Measurements from ENCODE around the gene TMEM141. TPM values are rescaled to one million over a fixed set of nuclear protein-coding genes. Genes with fewer than 3 reads are reported as not detected.
"Not testable (repeated sequence)": the region's sequence is repeated elsewhere in the genome, so short reads cannot be mapped to it uniquely, and the experiment has no call there.

Gene TMEM141
- total RNA-seq, 1 donor from 2014 or later = 10.9 TPM

DNA sequence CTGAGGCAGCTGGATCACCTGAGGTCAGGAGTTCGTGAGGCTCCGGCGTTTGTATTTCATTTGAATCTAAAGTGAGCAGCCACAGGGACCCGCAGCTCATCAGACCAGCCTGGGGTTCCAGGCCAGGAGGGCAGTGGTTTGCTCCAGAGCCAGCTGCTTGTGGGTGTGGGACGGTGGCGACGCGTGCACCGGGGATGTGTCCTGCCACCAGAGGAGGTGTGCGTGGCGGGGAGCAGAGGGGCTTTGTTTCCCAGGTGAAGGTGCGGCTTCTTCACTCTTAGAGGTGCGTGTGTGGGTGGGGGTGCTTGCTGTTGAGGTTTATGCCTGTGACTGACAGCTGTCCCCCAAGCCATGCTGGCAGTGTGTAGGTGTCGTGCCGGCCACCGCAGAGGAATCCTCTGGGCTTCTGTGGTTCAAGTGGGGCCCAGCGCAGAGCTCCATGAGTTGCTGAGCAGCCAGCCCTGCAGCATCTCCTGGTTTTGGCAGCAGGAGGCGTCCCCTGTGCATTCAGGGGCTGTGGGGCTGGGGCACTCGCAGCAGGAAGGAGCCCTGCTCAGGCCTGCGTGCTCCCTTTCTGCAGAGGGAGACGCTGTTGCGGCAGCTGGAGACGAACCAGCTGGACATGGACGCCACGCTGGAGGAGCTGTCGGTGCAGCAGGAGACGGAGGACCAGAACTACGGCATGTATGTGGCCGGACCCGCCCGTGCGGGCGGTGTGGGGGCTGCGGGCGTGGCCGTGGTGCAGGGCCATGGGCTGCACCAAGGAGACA lies 44.2 kb downstream of the TMEM141 start:
- no peaks in the 10 kb centered on the region for H3K27me3 ChIP-seq
- intact Hi-C loops (cut with DNase I) = no loop called here
- H3K4me3 ChIP-seq = no peak overlapping the region
- peaks cover 36 to 72% of the 10 kb centered on the region in 2 donors for H3K36me3 ChIP-seq
- no peaks in the 10 kb centered on the region for H3K9me3 ChIP-seq
- TF ChIP-seq, protein P1, sequence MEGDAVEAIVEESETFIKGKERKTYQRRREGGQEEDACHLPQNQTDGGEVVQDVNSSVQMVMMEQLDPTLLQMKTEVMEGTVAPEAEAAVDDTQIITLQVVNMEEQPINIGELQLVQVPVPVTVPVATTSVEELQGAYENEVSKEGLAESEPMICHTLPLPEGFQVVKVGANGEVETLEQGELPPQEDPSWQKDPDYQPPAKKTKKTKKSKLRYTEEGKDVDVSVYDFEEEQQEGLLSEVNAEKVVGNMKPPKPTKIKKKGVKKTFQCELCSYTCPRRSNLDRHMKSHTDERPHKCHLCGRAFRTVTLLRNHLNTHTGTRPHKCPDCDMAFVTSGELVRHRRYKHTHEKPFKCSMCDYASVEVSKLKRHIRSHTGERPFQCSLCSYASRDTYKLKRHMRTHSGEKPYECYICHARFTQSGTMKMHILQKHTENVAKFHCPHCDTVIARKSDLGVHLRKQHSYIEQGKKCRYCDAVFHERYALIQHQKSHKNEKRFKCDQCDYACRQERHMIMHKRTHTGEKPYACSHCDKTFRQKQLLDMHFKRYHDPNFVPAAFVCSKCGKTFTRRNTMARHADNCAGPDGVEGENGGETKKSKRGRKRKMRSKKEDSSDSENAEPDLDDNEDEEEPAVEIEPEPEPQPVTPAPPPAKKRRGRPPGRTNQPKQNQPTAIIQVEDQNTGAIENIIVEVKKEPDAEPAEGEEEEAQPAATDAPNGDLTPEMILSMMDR (IDR thresholded peaks at IDR 0.05) = no peak
- no peaks in the 10 kb centered on the region for H3K4me1 ChIP-seq
- no peak overlapping the region for H3K27ac ChIP-seq
- DNase-seq (ENCODE audit: low spot score in 2 of 2) = no peak

DNA sequence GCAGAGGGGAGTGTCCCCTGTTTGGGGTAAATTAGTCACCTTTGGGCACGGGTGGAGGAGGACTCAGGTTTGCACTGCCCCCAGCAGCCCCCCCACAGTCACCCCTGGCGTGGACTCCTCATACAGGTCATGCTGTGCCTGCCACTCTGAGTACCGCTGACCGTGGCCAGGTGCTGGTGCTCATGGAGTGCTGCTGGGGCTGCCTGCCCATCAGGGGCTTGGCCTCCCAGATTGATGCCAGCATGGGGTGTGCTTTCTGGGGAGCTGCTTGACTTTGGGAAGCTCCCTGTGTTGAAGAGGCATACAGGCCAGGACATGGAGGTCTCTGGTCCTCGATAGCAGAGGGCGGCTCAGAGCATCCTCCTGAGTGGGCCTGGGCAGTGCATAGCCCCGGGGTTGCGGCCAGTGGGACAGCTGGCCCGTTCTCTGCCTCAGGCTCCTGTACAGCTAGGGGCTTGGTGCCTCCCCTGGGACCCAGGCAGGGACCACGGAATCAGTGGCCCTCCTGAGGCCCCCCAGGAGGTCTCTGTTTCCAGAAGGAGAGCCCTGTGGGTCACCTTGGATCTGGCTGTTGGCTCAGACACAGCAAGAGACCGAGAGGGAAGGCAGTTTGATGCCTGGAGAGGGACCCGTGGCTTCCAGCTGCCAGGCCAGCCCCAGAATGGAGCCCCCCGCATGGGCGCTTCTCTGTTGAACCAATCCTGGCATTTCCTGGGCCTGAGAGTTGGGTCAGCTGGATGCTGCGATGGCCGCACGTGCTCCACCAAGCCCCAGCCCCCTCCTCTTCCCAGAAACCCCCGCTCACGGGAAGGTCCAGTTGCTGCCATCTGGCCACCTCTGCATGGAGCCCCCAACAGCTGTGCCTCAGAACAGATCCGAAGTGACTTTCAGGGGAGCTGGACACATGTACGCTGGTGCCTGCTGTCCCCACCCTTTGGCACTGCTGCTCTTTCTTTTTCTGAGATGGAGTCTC lies 45.1 kb downstream of the TMEM141 start:
- no peaks in the 10 kb centered on the region for H3K9me3 ChIP-seq
- H3K27ac ChIP-seq = no peak overlapping the region
- no peaks in the 10 kb centered on the region for H3K27me3 ChIP-seq
- H3K4me1 ChIP-seq = no peaks in the 10 kb centered on the region
- intact Hi-C loops (cut with DNase I) = no loop called here
- no peak for DNase-seq (ENCODE audit: low spot score in 2 of 2)
- H3K4me3 ChIP-seq = no peak overlapping the region
- TF ChIP-seq, protein P1 (IDR thresholded peaks at IDR 0.05) = no peak
- H3K36me3 ChIP-seq = peaks cover 28 to 69% of the 10 kb centered on the region in 2 donors

DNA sequence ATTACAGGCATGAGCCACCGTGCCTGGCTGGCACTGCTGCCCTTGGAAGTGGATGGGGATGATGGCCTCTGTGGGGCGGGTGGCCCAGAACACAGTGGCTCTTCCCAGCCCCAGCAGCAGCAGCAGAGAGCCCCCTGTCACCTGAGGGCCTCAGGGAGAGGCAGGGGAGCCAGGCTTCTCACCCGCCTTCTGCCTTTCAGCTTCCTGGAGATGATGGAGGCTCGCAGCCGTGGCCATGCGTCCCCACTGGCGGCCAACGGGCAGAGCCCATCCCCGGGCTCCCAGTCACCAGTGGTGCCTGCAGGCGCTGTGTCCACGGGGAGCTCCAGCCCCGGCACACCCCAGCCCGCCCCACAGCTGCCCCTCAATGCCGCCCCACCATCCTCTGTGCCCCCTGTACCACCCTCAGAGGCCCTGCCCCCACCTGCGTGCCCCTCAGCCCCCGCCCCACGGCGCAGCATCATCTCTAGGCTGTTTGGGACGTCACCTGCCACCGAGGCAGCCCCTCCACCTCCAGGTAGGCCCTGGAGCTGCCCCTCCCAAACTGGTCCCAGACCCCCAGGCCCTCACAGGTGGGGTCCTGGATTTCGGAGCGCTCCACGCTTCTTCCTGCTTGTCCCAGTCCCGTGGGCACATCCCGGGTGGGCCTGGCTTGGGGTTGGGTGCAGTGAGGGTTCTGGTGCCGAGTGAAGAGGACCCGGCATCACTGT lies 46.2 kb downstream of the TMEM141 start:
- Histone ChIP-seq H3K9me3 (no peaks in the 10 kb centered on the region), H3K4me1 (peaks cover 0 to 3% of the 10 kb centered on the region in 2 donors), H3K36me3 (peaks cover 18 to 60% of the 10 kb centered on the region in 2 donors), H3K27me3 (no peaks in the 10 kb centered on the region), H3K4me3 (no peak overlapping the region), H3K27ac (no peak overlapping the region)
- TF ChIP-seq, protein P1 (IDR thresholded peaks at IDR 0.05) = no peak
- intact Hi-C loops (cut with DNase I) = no loop called here
- no peak for DNase-seq (ENCODE audit: low spot score in 2 of 2)

DNA sequence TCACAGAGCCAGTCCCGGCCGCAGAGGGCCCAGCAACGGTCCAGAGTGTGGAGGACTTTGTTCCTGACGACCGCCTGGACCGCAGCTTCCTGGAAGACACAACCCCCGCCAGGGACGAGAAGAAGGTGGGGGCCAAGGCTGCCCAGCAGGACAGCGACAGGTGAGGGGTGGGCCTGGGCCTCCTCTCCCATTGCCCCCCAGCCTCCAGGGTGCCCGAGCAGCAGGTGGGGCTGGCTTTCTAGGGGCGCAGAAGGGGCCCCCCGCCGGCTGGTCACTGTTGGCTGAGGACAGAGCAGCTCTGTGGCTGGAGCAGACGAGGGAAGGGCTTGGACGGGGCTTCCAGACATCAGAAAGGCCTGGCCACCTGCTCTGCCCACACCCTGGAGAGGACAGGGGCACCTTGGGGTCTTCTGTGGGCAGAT lies 46.7 kb downstream of the TMEM141 start:
- H3K27me3 ChIP-seq; H3K27ac ChIP-seq; DNase-seq (ENCODE audit: low spot score in 2 of 2); intact Hi-C loops (cut with DNase I); H3K4me1 ChIP-seq; H3K4me3 ChIP-seq; H3K9me3 ChIP-seq: not testable (repeated sequence)
- peaks cover 17 to 54% of the 10 kb centered on the region in 2 donors for H3K36me3 ChIP-seq

DNA sequence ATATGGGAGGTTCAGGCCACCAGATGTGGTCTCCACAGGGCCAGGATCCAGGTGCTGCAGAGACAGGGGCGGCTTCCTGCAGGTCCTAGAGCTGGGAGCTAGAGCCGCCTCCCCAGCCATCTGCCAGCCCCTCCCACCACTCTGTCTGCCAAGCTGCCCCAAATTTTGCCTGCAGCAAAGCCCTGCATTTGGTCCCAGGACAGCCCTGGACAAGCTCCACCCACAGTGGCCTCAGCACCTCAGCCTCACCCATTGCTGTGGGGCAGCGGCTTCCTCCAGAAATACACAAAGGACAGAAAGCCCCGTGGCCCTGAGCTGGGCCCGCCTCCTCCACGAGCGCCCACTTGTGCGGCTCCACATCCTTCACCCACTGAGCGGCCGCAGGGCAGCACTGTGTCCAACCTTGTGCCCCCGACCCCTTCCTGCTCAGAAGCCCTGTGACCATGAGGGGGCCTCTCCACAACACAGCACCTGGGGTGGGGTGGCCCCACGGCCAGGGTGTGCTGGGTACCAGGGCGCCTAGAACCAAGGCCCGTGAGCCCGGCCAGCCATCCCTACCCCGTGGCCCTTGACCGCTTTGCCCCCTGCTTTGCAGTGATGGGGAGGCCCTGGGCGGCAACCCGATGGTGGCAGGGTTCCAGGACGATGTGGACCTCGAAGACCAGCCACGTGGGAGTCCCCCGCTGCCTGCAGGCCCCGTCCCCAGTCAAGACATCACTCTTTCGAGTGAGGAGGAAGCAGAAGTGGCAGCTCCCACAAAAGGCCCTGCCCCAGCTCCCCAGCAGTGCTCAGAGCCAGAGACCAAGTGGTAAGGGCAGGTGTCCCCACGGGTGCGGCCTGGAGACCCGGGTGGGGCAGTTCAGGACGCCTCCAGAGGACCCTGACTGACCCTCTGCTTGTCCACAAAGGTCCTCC lies 47.4 kb downstream of the TMEM141 start:
- no peaks in the 10 kb centered on the region for H3K9me3 ChIP-seq
- H3K4me3 ChIP-seq = no peak overlapping the region
- TF ChIP-seq, protein P1 (IDR thresholded peaks at IDR 0.05) = no peak
- intact Hi-C loops (cut with DNase I) = no loop called here
- DNase-seq (ENCODE audit: low spot score in 2 of 2) = no peak
- H3K27ac ChIP-seq = no peak overlapping the region
- H3K36me3 ChIP-seq = peaks cover 17 to 53% of the 10 kb centered on the region in 2 donors
- H3K4me1 ChIP-seq = peaks cover 3 to 14% of the 10 kb centered on the region in 2 donors
- peaks cover 5% of the 10 kb centered on the region for H3K27me3 ChIP-seq

Measured in ascending aorta (tissue), 2 donors.